Ovary (tissue), 3 donors: ENCODE data around the gene EDC3.

ENCODE experiments used
- CTCF ChIP-seq, 3 donors: fragments of 450-650 bp in 2 of 3; fragments of 200-600 bp in 1 of 3; IDR thresholded peaks; one replicate each; pipeline versions ENCODE4 v1.5.1 to v1.8.0; 2016 to 2022; ENCODE audit warnings: antibody characterized with exemption in 3 of 3, mild to moderate bottlenecking in 1 of 3
- EP300 ChIP-seq: sonication (generic); formaldehyde crosslinking; IDR thresholded peaks from one replicate; pipeline ENCODE4 v1.6.1; 2017; ENCODE audit warnings: antibody characterized with exemption
- POLR2A ChIP-seq: fragments of 450-650 bp; IDR thresholded peaks from one replicate; pipeline ENCODE4 v1.6.1; 2017; ENCODE audit warnings: antibody characterized with exemption, mild to moderate bottlenecking, moderate library complexity
- donor health status: DM: no; HTN: no; CAD: no.

- no peak for TF ChIP-seq POLR2A
- no peak for TF ChIP-seq CTCF (IDR thresholded peaks at IDR 0.05)
- no peak for TF ChIP-seq EP300
These were observed 64.8 kb downstream of the EDC3 start for GRCh38 chr15:74631087-74631385.
